ENCODE results near the gene ACTN2. TPM values are rescaled to one million over a fixed set of nuclear protein-coding genes. Genes with fewer than 3 reads are reported as not detected.

Gene ACTN2
- total RNA-seq, 4 donors from 2014 or later: 7.5 to 16.2 (median 10.3) TPM

DNA sequence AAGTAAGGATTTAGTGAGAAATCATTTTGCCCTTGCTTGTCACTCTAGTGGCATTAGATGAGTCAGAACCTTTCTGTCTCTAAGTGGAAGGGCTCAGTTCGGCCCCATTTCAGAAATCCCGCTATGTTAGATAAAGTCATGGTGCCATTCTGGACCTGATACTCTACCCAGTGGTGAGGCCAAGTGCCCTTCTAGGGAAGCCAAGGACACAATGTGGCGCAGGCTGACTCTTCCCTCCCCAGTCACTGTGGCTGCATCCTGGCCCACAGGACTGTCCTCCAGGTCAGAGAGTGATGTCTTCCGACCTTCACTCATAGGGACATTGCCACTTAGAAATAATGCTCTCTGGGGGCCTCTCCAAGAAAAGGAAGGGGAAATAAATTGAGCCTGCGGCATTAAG is 60.5 kb downstream of the ACTN2 start:
- peaks cover 0 to 73% (median 9%) of the 10 kb centered on the region in 4 donors for H3K36me3 ChIP-seq
- TF ChIP-seq, protein P1, sequence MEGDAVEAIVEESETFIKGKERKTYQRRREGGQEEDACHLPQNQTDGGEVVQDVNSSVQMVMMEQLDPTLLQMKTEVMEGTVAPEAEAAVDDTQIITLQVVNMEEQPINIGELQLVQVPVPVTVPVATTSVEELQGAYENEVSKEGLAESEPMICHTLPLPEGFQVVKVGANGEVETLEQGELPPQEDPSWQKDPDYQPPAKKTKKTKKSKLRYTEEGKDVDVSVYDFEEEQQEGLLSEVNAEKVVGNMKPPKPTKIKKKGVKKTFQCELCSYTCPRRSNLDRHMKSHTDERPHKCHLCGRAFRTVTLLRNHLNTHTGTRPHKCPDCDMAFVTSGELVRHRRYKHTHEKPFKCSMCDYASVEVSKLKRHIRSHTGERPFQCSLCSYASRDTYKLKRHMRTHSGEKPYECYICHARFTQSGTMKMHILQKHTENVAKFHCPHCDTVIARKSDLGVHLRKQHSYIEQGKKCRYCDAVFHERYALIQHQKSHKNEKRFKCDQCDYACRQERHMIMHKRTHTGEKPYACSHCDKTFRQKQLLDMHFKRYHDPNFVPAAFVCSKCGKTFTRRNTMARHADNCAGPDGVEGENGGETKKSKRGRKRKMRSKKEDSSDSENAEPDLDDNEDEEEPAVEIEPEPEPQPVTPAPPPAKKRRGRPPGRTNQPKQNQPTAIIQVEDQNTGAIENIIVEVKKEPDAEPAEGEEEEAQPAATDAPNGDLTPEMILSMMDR (IDR thresholded peaks at IDR 0.05): no peak
- TF ChIP-seq EP300 (IDR thresholded peaks at IDR 0.05) (no peak), POLR2AphosphoS5 (IDR thresholded peaks at IDR 0.05) (no peak), POLR2A (IDR thresholded peaks at IDR 0.05; ENCODE audit: low read depth) (no peak)
- H3K9me3 ChIP-seq: no peaks in the 10 kb centered on the region
- no peak overlapping the region for H3K27ac ChIP-seq (replicated peaks in 1 of 4)
- intact Hi-C loops (cut with DNase I): no loop called here
- no peak for DNase-seq (ENCODE audit: extremely low spot score)
- H3K27me3 ChIP-seq: no peaks in the 10 kb centered on the region
- WGBS: 75% methylated on average over 5 of the region's 5 CpGs
- no peak overlapping the region for H3K4me3 ChIP-seq
- no peaks in the 10 kb centered on the region for H3K4me1 ChIP-seq

DNA sequence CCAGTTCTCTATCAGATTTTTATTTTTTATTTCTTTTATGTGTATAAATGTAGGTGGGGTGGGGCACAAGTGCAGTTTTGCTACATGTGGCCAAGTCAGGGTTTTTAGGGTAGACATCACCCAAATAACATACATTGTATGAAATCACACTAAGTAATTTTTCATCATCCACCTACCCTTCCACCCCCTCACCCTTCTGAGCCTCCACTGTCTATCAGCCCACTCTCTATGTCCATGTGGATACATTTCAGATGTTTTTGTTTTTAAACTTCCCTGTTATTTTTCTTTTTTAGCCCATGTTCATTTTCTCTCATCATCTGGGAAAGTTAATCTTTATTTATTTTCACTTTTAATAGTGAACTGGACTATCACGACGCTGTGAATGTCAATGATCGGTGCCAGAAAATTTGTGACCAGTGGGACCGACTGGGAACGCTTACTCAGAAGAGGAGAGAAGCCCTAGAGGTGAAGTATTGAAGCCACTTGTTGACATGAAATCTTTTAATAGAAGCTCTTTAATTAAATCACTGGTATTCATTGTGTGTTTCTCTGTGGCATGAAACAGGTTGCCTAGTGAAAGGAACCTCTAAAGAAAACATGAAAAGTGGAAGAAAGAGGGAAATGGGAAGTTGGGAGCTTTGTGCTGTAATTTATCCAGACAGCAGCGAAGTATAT is 61.1 kb downstream of the ACTN2 start:
- TF ChIP-seq EP300 (IDR thresholded peaks at IDR 0.05): no peak
- TF ChIP-seq, protein P1 (IDR thresholded peaks at IDR 0.05): no peak
- no peak for TF ChIP-seq POLR2A (IDR thresholded peaks at IDR 0.05; ENCODE audit: low read depth)
- TF ChIP-seq POLR2AphosphoS5 (IDR thresholded peaks at IDR 0.05): no peak
- no peak overlapping the region for H3K27ac ChIP-seq (replicated peaks in 1 of 4)
- no peaks in the 10 kb centered on the region for H3K4me1 ChIP-seq
- no peak overlapping the region for H3K4me3 ChIP-seq
- intact Hi-C loops (cut with DNase I): no loop called here
- H3K9me3 ChIP-seq: no peaks in the 10 kb centered on the region
- no peak for DNase-seq (ENCODE audit: extremely low spot score)
- WGBS: 78% methylated on average over 6 of the region's 6 CpGs
- H3K36me3 ChIP-seq: peaks cover 0 to 70% (median 8%) of the 10 kb centered on the region in 4 donors
- no peaks in the 10 kb centered on the region for H3K27me3 ChIP-seq

DNA sequence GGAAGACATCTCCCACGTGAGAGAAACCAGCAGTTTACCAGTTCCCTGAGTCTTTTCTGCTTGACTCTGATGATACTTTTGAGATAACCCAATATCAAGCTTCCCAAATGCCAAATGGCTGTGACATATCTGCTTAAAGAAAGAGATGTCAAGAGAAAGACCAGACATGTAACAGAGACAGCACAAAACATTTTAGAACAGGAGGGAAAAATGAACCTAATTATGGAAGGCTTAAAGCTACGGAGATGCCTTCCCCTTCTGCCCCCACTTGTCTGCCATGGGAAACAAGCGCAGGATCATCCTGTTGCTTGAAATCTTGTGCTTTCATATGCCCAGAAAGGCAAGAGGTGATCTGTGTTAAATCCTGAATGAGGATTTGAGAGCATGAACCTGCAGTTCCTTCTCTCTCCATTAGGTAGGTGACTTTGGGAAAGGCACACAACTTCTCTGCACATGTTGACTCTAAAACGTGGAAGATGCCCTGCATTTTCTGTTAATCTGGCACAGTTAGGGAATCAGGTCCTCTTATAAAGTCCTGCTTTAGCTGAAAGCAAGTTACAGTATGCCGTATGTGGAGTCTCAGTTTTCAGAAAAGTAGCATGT is 62.1 kb downstream of the ACTN2 start:
- Histone ChIP-seq H3K27me3 (no peaks in the 10 kb centered on the region), H3K27ac (replicated peaks in 1 of 4) (no peak overlapping the region), H3K36me3 (peaks cover 0 to 61% (median 8%) of the 10 kb centered on the region in 4 donors), H3K4me1 (peaks cover 0 to 4% (median 2%) of the 10 kb centered on the region in 4 donors), H3K4me3 (no peak overlapping the region), H3K9me3 (no peaks in the 10 kb centered on the region)
- TF ChIP-seq, protein P1 (IDR thresholded peaks at IDR 0.05): peak in 1 of 3 experiments; percentile 6
- no peak for TF ChIP-seq EP300 (IDR thresholded peaks at IDR 0.05)
- intact Hi-C loops (cut with DNase I): no loop called here
- WGBS: 85% methylated on average over 5 of the region's 5 CpGs
- DNase-seq (ENCODE audit: extremely low spot score): no peak

DNA sequence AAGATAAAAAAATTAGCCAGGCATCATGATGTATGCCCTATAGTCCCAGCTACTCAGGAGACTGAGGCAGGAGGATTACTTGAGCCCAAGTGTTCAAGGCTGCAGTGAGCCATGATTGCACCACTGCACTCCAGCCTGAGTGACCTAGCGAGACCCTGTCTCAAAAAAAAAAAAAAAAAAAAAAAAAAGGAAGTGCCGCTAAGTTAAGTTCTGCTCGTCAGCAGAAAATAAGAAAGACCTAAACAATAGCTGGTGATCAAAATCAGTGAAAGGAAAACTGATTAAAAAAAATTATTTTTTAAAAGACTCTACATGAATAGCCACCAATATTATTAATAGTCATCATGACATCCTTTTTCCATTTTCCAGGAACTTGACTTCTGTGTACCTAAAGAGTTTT is 64.6 kb downstream of the ACTN2 start:
- peaks cover 0 to 65% (median 8%) of the 10 kb centered on the region in 4 donors for H3K36me3 ChIP-seq
- peaks cover 0 to 6% (median 4%) of the 10 kb centered on the region in 4 donors for H3K4me1 ChIP-seq
- H3K4me3 ChIP-seq: no peak overlapping the region
- H3K9me3 ChIP-seq: no peaks in the 10 kb centered on the region
- TF ChIP-seq POLR2A (IDR thresholded peaks at IDR 0.05; ENCODE audit: low read depth) (no peak), EP300 (IDR thresholded peaks at IDR 0.05) (no peak), POLR2AphosphoS5 (IDR thresholded peaks at IDR 0.05) (no peak)
- TF ChIP-seq, protein P1 (IDR thresholded peaks at IDR 0.05): no peak
- H3K27me3 ChIP-seq: no peaks in the 10 kb centered on the region
- no peak overlapping the region for H3K27ac ChIP-seq (replicated peaks in 1 of 4)
- WGBS: 62% methylated on average over 3 of the region's 3 CpGs
- DNase-seq (ENCODE audit: extremely low spot score): no peak
- intact Hi-C loops (cut with DNase I): no loop called here
